ENCODE results near the gene GPR22.
A peak's percentile ranks its signal among the peaks of the same experiment; 100 is the strongest.

Gene GPR22

GRCh38 chr7:107474104-107474521 is 4.3 kb downstream of the GPR22 start:
- FAIRE-seq (no peak), DNase-seq (ENCODE audit: insufficient read length, low spot score) (no peak)

- DNase-seq (ENCODE audit: insufficient read length, low spot score): no peak
- no peak for FAIRE-seq
Measured at GRCh38 chr7:107479303-107479702, 9.4 kb downstream of the GPR22 start.

- peak; percentile 51 for FAIRE-seq
Measured at GRCh38 chr7:107480932-107481331, 11.1 kb downstream of the GPR22 start.

GRCh38 chr7:107482571-107482970 is 12.7 kb downstream of the GPR22 start:
- FAIRE-seq (no peak), DNase-seq (ENCODE audit: insufficient read length, low spot score) (no peak)

More at GRCh38 chr7:107480932-107481331, 11.1 kb downstream of the GPR22 start:
- no peak for DNase-seq (ENCODE audit: insufficient read length, low spot score)

GRCh38 chr7:107486041-107486440 is 16.2 kb downstream of the GPR22 start:
- DNase-seq (ENCODE audit: insufficient read length, low spot score): no peak
- no peak for FAIRE-seq

GRCh38 chr7:107492875-107493274 is 23.0 kb downstream of the GPR22 start:
- FAIRE-seq (no peak), DNase-seq (ENCODE audit: insufficient read length, low spot score) (no peak)

GRCh38 chr7:107494315-107494751 is 24.5 kb downstream of the GPR22 start:
- no peak for FAIRE-seq
- DNase-seq (ENCODE audit: insufficient read length, low spot score): no peak

- DNase-seq (ENCODE audit: insufficient read length, low spot score) (no peak), FAIRE-seq (no peak)
Measured at GRCh38 chr7:107494884-107495283, 25.0 kb downstream of the GPR22 start.

- DNase-seq (ENCODE audit: insufficient read length, low spot score) (no peak), FAIRE-seq (no peak)
Measured at GRCh38 chr7:107495516-107495915, 25.7 kb downstream of the GPR22 start.

GRCh38 chr7:107499731-107500130 is 29.9 kb downstream of the GPR22 start:
- DNase-seq (ENCODE audit: insufficient read length, low spot score): no peak
- no peak for FAIRE-seq

- DNase-seq (ENCODE audit: insufficient read length, low spot score): peak; percentile 5
- no peak for FAIRE-seq
Measured at GRCh38 chr7:107501593-107501992, 31.7 kb downstream of the GPR22 start.

- DNase-seq (ENCODE audit: insufficient read length, low spot score): no peak
- no peak for FAIRE-seq
Measured at GRCh38 chr7:107502154-107502553, 32.3 kb downstream of the GPR22 start.

- FAIRE-seq: no peak
- no peak for DNase-seq (ENCODE audit: insufficient read length, low spot score)
Measured at GRCh38 chr7:107502797-107503196, 32.9 kb downstream of the GPR22 start.

- DNase-seq (ENCODE audit: insufficient read length, low spot score) (no peak), FAIRE-seq (no peak)
Measured at GRCh38 chr7:107503687-107504086, 33.8 kb downstream of the GPR22 start.

GRCh38 chr7:107505362-107505761 is 35.5 kb downstream of the GPR22 start:
- no peak for DNase-seq (ENCODE audit: insufficient read length, low spot score)
- FAIRE-seq: no peak

GRCh38 chr7:107505997-107506673 is 36.3 kb downstream of the GPR22 start:
- FAIRE-seq (no peak), DNase-seq (ENCODE audit: insufficient read length, low spot score) (no peak)

- no peak for FAIRE-seq
- DNase-seq (ENCODE audit: insufficient read length, low spot score): no peak
Measured at GRCh38 chr7:107506674-107507339, 37.0 kb downstream of the GPR22 start.
